ENCODE results near the gene AFF1.

DNA sequence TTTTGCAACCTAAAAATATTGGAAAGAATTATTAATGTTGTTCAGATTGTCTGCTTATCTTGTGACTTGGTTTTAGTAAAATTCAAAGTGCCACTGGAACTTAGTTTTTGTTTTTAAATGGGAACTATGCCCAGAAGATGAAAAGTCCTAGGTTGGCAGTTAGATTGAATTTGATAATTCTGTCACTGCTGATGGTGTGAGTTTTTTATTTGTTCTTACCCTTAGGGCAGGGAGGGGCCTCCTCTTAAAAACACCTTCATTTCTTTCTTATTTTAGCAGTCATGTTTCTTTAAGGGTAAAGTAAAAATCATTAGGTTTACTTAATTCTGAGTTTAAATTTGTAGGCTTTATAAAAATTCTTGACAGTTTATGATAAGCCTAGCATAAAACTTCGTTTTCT is 80.6 kb downstream of the AFF1 start:
- TF ChIP-seq POLR2AphosphoS5 (IDR thresholded peaks at IDR 0.05; ENCODE audit: low read depth, low read length) (no peak), TAF1 (IDR thresholded peaks at IDR 0.05; ENCODE audit: borderline replicate concordance, insufficient read depth, low read length) (no peak), SIN3A (IDR thresholded peaks at IDR 0.05; ENCODE audit: borderline replicate concordance, insufficient read depth, low read length) (no peak), FOXP2 (optimal IDR thresholded peaks at IDR 0.05; ENCODE audit: borderline replicate concordance, extremely low read depth, extremely low read length, insufficient read depth) (no peak)
- TF ChIP-seq, protein P1, sequence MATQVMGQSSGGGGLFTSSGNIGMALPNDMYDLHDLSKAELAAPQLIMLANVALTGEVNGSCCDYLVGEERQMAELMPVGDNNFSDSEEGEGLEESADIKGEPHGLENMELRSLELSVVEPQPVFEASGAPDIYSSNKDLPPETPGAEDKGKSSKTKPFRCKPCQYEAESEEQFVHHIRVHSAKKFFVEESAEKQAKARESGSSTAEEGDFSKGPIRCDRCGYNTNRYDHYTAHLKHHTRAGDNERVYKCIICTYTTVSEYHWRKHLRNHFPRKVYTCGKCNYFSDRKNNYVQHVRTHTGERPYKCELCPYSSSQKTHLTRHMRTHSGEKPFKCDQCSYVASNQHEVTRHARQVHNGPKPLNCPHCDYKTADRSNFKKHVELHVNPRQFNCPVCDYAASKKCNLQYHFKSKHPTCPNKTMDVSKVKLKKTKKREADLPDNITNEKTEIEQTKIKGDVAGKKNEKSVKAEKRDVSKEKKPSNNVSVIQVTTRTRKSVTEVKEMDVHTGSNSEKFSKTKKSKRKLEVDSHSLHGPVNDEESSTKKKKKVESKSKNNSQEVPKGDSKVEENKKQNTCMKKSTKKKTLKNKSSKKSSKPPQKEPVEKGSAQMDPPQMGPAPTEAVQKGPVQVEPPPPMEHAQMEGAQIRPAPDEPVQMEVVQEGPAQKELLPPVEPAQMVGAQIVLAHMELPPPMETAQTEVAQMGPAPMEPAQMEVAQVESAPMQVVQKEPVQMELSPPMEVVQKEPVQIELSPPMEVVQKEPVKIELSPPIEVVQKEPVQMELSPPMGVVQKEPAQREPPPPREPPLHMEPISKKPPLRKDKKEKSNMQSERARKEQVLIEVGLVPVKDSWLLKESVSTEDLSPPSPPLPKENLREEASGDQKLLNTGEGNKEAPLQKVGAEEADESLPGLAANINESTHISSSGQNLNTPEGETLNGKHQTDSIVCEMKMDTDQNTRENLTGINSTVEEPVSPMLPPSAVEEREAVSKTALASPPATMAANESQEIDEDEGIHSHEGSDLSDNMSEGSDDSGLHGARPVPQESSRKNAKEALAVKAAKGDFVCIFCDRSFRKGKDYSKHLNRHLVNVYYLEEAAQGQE (IDR thresholded peaks at IDR 0.05; ENCODE audit: insufficient read depth in 1 of 2, low read depth in 2 of 2, low read length in 2 of 2), result no peak

Measured in PFSK-1 (cell line).